ENCODE data around the gene LSM3.

LSM3 gene

DNA sequence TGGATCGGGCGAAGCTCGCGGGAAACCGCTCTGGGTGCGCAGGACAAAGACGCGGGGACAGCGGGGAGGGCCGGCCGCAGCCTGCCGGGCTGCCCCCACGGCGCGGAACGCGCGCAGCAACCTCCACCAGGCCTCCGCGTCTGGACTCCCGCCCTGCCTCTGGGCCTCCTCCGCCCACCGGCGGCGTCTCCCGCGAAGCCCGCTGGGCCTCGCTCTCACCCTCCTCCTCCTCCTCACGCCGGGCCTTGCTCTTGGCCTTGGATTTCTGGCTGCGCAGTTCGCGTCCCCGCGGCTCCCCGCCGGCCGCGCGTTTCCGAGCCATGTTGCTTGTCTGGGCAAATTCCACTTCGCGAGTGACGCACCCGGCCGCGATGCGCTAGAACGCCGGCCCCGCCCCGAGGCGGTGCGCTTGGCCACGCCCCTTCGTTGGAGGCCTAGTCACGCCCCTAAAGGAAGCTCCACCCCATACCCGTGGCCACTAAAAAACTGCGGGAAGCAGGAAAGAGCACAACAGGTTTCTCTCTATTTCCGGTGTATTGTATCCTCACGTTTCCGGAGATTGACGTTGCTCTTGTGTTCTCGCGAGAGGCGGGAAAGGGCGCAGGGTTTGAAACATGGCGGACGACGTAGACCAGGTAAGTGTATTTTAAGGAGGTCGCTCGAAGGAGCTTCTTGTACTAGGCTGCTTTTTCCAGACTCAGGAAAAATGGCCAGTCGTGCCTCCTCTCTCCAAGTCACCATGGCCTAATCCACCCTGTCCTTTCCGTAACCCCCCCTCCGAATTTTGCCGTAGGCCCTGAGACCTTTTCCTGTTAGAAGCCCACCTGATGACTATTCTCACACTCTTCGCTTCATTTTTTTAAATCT is at the start of gene LSM3, which contains the start of gene XPC:
LSM3 (plus strand) TSS at position 571 of the 867 bp plus-strand sequence; CDS start at position 615, 44 bp downstream.
XPC (minus strand) TSS at position 355 of the 867 bp plus-strand sequence; CDS start at position 322, 33 bp downstream.
- TF ChIP-seq, protein P1, sequence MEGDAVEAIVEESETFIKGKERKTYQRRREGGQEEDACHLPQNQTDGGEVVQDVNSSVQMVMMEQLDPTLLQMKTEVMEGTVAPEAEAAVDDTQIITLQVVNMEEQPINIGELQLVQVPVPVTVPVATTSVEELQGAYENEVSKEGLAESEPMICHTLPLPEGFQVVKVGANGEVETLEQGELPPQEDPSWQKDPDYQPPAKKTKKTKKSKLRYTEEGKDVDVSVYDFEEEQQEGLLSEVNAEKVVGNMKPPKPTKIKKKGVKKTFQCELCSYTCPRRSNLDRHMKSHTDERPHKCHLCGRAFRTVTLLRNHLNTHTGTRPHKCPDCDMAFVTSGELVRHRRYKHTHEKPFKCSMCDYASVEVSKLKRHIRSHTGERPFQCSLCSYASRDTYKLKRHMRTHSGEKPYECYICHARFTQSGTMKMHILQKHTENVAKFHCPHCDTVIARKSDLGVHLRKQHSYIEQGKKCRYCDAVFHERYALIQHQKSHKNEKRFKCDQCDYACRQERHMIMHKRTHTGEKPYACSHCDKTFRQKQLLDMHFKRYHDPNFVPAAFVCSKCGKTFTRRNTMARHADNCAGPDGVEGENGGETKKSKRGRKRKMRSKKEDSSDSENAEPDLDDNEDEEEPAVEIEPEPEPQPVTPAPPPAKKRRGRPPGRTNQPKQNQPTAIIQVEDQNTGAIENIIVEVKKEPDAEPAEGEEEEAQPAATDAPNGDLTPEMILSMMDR (IDR thresholded peaks at IDR 0.05; ENCODE audit: insufficient read depth, low read depth, low read length, missing control alignments) = no peak
- H3K4me3 ChIP-seq (ENCODE audit: low read length) = peak within 1 kb of the TSS; percentile 100
- peak; percentile 99 for DNase-seq (ENCODE audit: low read depth)

DNA sequence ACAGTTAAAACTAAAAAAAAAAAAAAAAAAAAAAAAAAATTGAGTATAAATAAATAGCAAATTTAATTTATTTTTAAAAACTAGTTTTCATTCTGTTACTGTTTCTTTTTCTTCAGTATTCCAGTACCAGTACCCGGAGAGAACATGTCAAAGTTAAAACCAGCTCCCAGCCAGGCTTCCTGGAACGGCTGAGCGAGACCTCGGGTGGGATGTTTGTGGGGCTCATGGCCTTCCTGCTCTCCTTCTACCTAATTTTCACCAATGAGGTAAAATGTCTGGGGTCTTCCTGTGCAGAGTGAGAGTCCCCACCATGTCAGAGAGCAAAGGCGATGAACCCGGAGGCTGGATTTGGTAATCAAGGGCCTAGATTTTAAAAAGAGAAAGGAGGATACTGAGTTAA is 49.3 kb upstream of the LSM3 start:
- TF ChIP-seq, protein P1 (IDR thresholded peaks at IDR 0.05; ENCODE audit: insufficient read depth, low read depth, low read length, missing control alignments) = no peak
- no peak for DNase-seq (ENCODE audit: low read depth)
- no peak overlapping the region for H3K4me3 ChIP-seq (ENCODE audit: low read length)

DNA sequence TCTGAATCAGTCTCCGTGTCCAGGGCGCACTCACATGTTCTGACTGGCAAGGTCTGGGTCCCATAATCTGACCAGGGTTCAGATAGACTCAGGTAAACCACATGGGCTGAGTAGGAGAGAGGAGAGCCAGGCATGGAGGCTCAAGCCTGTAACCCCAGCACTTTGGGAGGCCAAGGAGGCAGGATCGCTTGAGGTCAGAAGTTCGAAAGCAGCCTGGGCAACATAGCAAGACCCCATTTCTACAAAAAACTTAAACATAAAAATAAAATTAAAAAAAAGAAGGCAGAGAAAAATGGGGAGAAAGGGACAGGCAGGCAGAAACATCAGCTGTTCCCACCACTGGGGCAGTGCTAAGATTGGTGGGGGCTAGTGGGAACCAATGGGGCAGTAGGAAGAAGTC is 48.4 kb upstream of the LSM3 start:
- TF ChIP-seq, protein P1 (IDR thresholded peaks at IDR 0.05; ENCODE audit: insufficient read depth, low read depth, low read length, missing control alignments) = no peak
- no peak for DNase-seq (ENCODE audit: low read depth)
- no peak overlapping the region for H3K4me3 ChIP-seq (ENCODE audit: low read length)

DNA sequence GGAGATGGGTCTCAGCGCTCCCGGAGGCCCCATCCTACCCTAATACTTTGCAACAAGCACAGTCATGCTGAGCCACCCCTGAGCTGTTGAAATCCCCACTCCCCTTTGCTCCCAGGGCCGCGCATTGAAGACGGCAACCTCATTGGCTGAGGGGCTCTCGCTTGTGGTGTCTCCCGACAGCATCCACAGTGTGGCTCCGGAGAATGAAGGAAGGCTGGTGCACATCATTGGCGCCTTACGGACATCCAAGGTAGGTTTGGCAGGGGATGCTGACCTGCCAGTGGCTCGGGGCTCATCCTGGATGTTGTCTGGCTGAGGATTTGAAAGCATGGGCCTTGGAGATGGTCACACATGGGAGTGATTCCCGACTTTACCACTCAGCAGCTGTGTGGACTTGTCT is 47.9 kb upstream of the LSM3 start:
- no peak overlapping the region for H3K4me3 ChIP-seq (ENCODE audit: low read length)
- TF ChIP-seq, protein P1 (IDR thresholded peaks at IDR 0.05; ENCODE audit: insufficient read depth, low read depth, low read length, missing control alignments) = no peak
- DNase-seq (ENCODE audit: low read depth) = no peak

DNA sequence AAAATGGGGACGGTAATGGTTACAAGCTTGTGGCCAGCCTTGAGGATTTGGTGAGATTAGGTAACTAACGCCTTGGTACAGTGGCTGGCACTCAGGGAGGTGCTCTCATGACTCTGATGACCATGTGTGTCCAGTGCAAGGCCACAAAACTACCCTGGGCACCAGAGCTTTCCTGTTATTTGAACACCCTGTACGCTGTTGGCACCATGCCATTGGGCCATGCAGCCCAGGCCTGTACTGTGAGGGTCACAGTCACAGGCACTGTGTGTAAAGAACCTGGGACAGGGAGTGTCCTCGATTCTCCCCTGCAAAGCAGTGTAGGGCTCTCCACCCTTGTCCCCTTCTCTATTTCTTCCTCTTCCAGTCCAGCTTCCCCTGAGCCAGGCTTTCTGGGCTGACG is 47.5 kb upstream of the LSM3 start:
- DNase-seq (ENCODE audit: low read depth) = no peak
- TF ChIP-seq, protein P1 (IDR thresholded peaks at IDR 0.05; ENCODE audit: insufficient read depth, low read depth, low read length, missing control alignments) = no peak

DNA sequence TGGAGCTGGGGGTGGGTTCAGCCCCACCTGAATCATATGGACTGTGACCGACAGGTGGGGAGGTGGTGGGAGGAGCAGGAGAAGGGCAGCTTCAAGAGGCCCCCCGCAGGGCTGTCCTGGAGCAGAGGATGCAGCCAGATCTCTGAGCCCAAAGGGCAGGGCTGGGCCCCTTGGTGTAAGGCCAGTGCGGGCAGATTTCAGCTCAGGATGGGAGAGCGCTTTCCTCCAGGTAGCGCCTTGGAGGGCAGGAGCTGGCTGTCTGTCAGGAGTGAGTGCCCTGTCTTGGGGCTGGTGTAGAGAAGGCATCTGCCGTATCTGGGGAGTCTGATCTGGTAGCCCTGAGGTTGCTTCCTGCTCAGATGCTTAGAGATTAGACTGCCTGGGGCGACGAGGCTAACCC is 46.5 kb upstream of the LSM3 start:
- no peak overlapping the region for H3K4me3 ChIP-seq (ENCODE audit: low read length)
- DNase-seq (ENCODE audit: low read depth) = no peak
- TF ChIP-seq, protein P1 (IDR thresholded peaks at IDR 0.05; ENCODE audit: insufficient read depth, low read depth, low read length, missing control alignments) = no peak

More for the DNA sequence above, 47.5 kb upstream of the LSM3 start:
- no peak overlapping the region for H3K4me3 ChIP-seq (ENCODE audit: low read length)

Measured in epithelial cell of esophagus (primary cell).